ENCODE measurements around the gene VOPP1.

Gene VOPP1

GRCh38 chr7:55468495-55468894 is 103.8 kb downstream of the VOPP1 start:
- no peak for DNase-seq (ENCODE audit: low read depth)

- no peak for DNase-seq (ENCODE audit: low read depth)
Measured at GRCh38 chr7:55467047-55467593, 105.2 kb downstream of the VOPP1 start.

GRCh38 chr7:55465691-55466090 is 106.6 kb downstream of the VOPP1 start:
- DNase-seq (ENCODE audit: low read depth), result no peak

- DNase-seq (ENCODE audit: low read depth), result no peak
Measured at GRCh38 chr7:55464422-55464821, 107.9 kb downstream of the VOPP1 start.

GRCh38 chr7:55463686-55464262 is 108.5 kb downstream of the VOPP1 start:
- no peak for DNase-seq (ENCODE audit: low read depth)

- DNase-seq (ENCODE audit: low read depth), result no peak
Measured at GRCh38 chr7:55458351-55458750, 114.0 kb downstream of the VOPP1 start.

- DNase-seq (ENCODE audit: low read depth), result no peak
Measured at GRCh38 chr7:55457801-55458200, 114.5 kb downstream of the VOPP1 start.

- no peak for DNase-seq (ENCODE audit: low read depth)
Measured at GRCh38 chr7:55452971-55453370, 119.3 kb downstream of the VOPP1 start.

- DNase-seq (ENCODE audit: low read depth), result no peak
Measured at GRCh38 chr7:55449992-55450535, 122.2 kb downstream of the VOPP1 start.

GRCh38 chr7:55449205-55449991 is 122.9 kb downstream of the VOPP1 start:
- no peak for DNase-seq (ENCODE audit: low read depth)

- no peak for DNase-seq (ENCODE audit: low read depth)
Measured at GRCh38 chr7:55448526-55448925, 123.8 kb downstream of the VOPP1 start.

- DNase-seq (ENCODE audit: low read depth), result no peak
Measured at GRCh38 chr7:55444786-55445185, 127.5 kb downstream of the VOPP1 start.

GRCh38 chr7:55441774-55442522 is 130.4 kb downstream of the VOPP1 start:
- DNase-seq (ENCODE audit: low read depth), result peak; percentile 27

- no peak for DNase-seq (ENCODE audit: low read depth)
Measured at GRCh38 chr7:55441002-55441401, 131.3 kb downstream of the VOPP1 start.

GRCh38 chr7:55440040-55440690 is 132.1 kb downstream of the VOPP1 start:
- no peak for DNase-seq (ENCODE audit: low read depth)

GRCh38 chr7:55439627-55440026 is 132.7 kb downstream of the VOPP1 start:
- DNase-seq (ENCODE audit: low read depth), result no peak

GRCh38 chr7:55438757-55439525 is 133.4 kb downstream of the VOPP1 start:
- DNase-seq (ENCODE audit: low read depth), result no peak

- no peak for DNase-seq (ENCODE audit: low read depth)
Measured at GRCh38 chr7:55438085-55438756, 134.1 kb downstream of the VOPP1 start.

- DNase-seq (ENCODE audit: low read depth), result no peak
Measured at GRCh38 chr7:55437375-55437774, 134.9 kb downstream of the VOPP1 start.

- no peak for DNase-seq (ENCODE audit: low read depth)
Measured at GRCh38 chr7:55436457-55436856, 135.8 kb downstream of the VOPP1 start.

- no peak for DNase-seq (ENCODE audit: low read depth)
Measured at GRCh38 chr7:55435466-55435865, 136.8 kb downstream of the VOPP1 start.
